ENCODE results near the gene ZNF99. TPM values are rescaled to one million over a fixed set of nuclear protein-coding genes. Genes with fewer than 3 reads are reported as not detected.
"Not testable (repeated sequence)": the region's sequence is repeated elsewhere in the genome, so short reads cannot be mapped to it uniquely, and the experiment has no call there.

ZNF99 gene
- total RNA-seq, 1 donor from 2014 or later: 0.13 TPM

DNA sequence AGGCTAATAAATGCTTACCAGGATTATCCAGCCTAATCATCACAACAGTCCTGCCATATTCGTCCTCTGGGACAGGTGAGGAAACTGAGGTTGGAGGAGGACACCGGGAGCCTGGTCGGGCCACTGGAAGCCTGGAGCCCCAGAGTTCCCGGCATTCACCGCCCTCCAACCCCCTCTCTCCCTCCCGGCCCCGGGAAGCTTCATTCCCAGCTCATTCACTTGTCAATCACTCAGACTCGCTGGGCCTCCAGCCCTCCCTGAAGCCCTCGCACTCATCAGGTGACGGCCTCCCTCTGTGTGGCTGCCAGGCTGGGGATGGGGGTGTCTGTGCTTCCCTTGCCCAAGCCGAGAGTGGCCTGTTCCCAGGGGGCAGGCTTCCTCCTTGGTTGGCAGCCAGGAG, 22.5 kb upstream of the ZNF99 start:
- no peak overlapping the region for H3K4me3 ChIP-seq (ENCODE audit: low read depth, low read length)
- TF ChIP-seq, protein P1, sequence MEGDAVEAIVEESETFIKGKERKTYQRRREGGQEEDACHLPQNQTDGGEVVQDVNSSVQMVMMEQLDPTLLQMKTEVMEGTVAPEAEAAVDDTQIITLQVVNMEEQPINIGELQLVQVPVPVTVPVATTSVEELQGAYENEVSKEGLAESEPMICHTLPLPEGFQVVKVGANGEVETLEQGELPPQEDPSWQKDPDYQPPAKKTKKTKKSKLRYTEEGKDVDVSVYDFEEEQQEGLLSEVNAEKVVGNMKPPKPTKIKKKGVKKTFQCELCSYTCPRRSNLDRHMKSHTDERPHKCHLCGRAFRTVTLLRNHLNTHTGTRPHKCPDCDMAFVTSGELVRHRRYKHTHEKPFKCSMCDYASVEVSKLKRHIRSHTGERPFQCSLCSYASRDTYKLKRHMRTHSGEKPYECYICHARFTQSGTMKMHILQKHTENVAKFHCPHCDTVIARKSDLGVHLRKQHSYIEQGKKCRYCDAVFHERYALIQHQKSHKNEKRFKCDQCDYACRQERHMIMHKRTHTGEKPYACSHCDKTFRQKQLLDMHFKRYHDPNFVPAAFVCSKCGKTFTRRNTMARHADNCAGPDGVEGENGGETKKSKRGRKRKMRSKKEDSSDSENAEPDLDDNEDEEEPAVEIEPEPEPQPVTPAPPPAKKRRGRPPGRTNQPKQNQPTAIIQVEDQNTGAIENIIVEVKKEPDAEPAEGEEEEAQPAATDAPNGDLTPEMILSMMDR (IDR thresholded peaks at IDR 0.05; ENCODE audit: insufficient read depth, low read length, poor library complexity, severe bottlenecking): no peak
- no peaks in the 10 kb centered on the region for H3K36me3 ChIP-seq (ENCODE audit: control insufficient read depth, insufficient read depth, low read length)
- H3K27me3 ChIP-seq (ENCODE audit: control insufficient read depth, insufficient read depth, low read length): no peaks in the 10 kb centered on the region
- DNase-seq (ENCODE audit: low read depth): no peak

DNA sequence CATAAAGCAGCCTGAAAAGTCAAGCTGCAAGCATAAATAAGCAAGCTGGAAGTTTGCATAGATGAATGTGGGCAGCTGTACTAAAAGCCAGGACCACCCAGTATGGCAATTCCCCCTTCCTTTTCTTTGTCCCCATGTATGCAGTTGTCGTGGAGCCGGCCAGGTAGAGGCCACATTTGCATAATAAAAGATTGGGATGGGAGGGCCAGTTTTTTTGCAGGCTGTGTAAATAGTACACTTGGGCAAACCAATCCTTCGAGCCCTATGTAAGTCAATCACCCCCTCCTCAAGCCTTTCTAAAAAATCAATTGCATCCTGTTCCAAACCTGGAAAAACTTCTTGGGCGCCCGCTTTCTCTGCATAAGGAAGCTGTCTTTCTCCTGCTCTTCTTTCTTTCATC, 13.1 kb upstream of the ZNF99 start:
- DNase-seq (ENCODE audit: low read depth): no peak
- no peaks in the 10 kb centered on the region for H3K27me3 ChIP-seq (ENCODE audit: control insufficient read depth, insufficient read depth, low read length)
- H3K36me3 ChIP-seq (ENCODE audit: control insufficient read depth, insufficient read depth, low read length): no peaks in the 10 kb centered on the region
- TF ChIP-seq, protein P1 (IDR thresholded peaks at IDR 0.05; ENCODE audit: insufficient read depth, low read length, poor library complexity, severe bottlenecking): no peak
- H3K4me3 ChIP-seq (ENCODE audit: low read depth, low read length): no peak overlapping the region

DNA sequence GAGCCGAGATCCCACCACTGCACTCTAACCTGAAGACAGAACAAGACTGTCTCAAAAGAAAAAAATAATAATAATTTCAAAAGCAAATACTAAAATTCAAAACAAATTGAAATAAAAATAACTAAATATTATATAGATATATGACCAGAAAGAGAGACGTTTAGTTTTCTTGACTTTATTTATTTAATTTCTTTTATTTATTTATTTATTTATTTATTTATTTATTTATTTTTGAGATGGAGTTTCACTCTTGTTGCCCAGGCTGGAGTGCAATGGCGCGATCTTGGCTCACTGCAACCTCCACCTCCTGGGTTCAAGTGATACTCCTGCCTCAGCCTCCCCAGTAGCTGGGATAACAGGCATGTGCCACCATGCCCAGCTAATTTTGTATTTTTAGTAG, 8.9 kb upstream of the ZNF99 start:
- not testable (repeated sequence) for H3K27me3 ChIP-seq (ENCODE audit: control insufficient read depth, insufficient read depth, low read length); H3K36me3 ChIP-seq (ENCODE audit: control insufficient read depth, insufficient read depth, low read length); DNase-seq (ENCODE audit: low read depth); H3K4me3 ChIP-seq (ENCODE audit: low read depth, low read length)

DNA sequence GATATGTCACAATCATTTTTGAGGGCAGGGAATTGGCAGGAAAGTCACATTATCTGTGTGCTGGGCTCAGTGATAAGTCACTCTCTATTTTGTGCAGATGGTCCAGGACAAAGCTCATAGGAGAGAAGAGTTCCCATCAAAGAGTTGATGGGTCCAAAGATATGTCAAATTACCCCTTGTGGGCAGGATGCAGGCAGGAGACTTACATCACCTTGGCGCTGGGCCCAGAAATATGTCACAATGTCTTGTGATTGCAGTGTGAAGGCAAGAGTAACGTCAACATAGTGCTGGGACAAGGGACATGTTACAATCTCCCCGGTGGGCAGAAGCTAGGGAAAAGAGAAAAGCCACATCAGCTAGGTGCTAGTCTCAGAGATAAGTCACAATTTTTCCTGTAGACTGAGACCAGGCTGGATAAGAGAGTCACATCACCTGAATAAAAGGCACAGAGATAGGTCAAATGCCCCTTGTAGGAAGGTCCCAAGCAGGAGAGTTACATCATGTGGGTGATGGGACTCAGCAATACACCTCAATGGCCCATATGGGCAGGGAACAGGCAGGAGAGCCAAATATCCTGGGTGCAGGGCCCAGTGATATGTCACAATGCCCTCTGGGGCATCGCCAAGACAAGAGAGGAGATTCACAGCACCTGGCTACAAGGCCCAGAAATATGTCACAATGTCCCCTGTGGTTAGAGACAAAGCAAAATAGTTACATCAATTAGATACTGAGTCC, 47.9 kb downstream of the ZNF99 start:
- H3K27me3 ChIP-seq (ENCODE audit: control insufficient read depth, insufficient read depth, low read length): no peaks in the 10 kb centered on the region
- no peak overlapping the region for H3K4me3 ChIP-seq (ENCODE audit: low read depth, low read length)
- TF ChIP-seq, protein P1 (IDR thresholded peaks at IDR 0.05; ENCODE audit: insufficient read depth, low read length, poor library complexity, severe bottlenecking): no peak
- DNase-seq (ENCODE audit: low read depth): no peak
- H3K36me3 ChIP-seq (ENCODE audit: control insufficient read depth, insufficient read depth, low read length): no peaks in the 10 kb centered on the region

DNA sequence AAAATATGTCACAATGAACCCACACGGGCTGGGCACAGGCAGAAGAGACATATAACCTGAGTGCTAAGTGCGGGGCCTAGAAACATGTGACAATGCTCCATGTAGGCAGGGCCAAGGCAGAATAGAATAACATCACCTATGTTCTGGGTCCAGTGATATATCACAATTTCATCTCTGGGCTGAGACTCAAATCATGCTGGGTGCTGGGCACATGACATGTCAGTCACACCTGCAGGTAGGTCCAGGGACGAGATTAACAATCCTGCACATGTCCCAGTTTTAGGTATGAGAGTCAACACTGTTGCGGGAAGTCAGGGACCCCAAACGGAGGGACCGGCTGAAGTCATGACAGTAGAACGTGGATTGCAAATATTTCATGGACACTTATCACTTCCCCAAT, 50.3 kb downstream of the ZNF99 start:
- TF ChIP-seq, protein P1 (IDR thresholded peaks at IDR 0.05; ENCODE audit: insufficient read depth, low read length, poor library complexity, severe bottlenecking): no peak
- H3K4me3 ChIP-seq (ENCODE audit: low read depth, low read length): no peak overlapping the region
- DNase-seq (ENCODE audit: low read depth): no peak
- H3K36me3 ChIP-seq (ENCODE audit: control insufficient read depth, insufficient read depth, low read length): no peaks in the 10 kb centered on the region
- no peaks in the 10 kb centered on the region for H3K27me3 ChIP-seq (ENCODE audit: control insufficient read depth, insufficient read depth, low read length)

DNA sequence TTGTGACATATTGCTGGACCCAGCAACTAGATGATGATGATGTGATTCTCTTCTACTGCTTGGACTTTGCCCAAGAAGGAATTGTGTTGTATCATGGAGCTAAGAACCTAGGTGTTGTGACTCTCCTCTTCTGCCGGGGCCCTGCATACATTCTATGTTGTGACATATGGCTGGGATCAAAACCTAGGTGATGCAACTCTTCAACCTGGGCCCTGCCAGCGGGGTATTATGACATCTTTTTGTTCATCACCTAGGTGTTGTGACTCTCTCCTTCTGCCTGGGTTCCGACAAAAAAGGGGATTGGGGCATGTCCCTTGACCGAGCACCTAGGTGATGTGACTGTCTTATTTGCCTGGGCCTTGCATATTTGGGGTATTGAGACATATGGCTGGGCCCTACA, 55.7 kb downstream of the ZNF99 start:
- not testable (repeated sequence) for H3K27me3 ChIP-seq (ENCODE audit: control insufficient read depth, insufficient read depth, low read length); DNase-seq (ENCODE audit: low read depth); H3K4me3 ChIP-seq (ENCODE audit: low read depth, low read length); H3K36me3 ChIP-seq (ENCODE audit: control insufficient read depth, insufficient read depth, low read length)

DNA sequence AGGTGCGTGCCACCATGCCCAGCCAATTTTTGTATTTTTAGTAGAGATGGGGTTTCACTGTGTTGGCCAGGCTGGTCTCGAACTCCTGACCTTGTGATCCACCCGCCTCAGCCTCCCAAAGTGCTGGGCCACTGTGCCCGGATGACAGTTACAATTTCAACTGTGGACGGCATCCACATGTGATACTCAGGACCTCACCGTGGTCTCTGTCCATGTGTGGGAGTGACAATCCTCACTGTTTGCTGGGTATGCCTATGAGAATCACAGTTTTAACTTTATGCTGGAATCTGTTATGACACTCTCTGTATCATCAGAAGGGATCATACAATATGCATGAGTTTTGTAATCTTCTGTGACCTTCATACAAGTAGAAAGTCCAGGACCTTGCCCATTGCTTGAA, 62.4 kb downstream of the ZNF99 start:
- not testable (repeated sequence) for DNase-seq (ENCODE audit: low read depth); H3K4me3 ChIP-seq (ENCODE audit: low read depth, low read length); H3K27me3 ChIP-seq (ENCODE audit: control insufficient read depth, insufficient read depth, low read length); H3K36me3 ChIP-seq (ENCODE audit: control insufficient read depth, insufficient read depth, low read length)
